A549 (cell line): Measurements from ENCODE around the gene NTM. TPM values are rescaled to one million over a fixed set of nuclear protein-coding genes. Genes with fewer than 3 reads are reported as not detected.

Source experiments
- ATAC-seq, 2 experiments: fragments of 200-7000 bp in 1 of 2; fragments of >200 bp in 1 of 2; cut with Nextera tagmentation in 1 of 2; cut with Tn5 transposase in 1 of 2; 3 replicates each; pipeline versions ENCODE4 v1.8.0 to v1.9.1; 2018 to 2020; ENCODE audit warnings: mild to moderate bottlenecking in 1 of 2, moderate library complexity in 1 of 2
- CTCF ChIA-PET: fragments of 300-600 bp; sonication (Branson Sonifier 250); formaldehyde crosslinking; extraction: SDS; loops from one replicate; lab custom pipeline; 2021; ENCODE audit warnings: antibody characterized with exemption, inconsistent platforms; lab: Yijun Ruan, JAX
- POLR2A ChIA-PET: fragments of 350-600 bp; formaldehyde crosslinking; extraction: SDS; loops from one replicate; lab custom pipeline; 2021; ENCODE audit warnings: antibody characterized with exemption, inconsistent platforms; lab: Yijun Ruan, JAX
- DNase-seq, 2 experiments: peaks; one replicate each; pipeline versions ENCODE4 v3.0.0 to v3.0.0-alpha.2; 2011 to 2016; ENCODE audit warnings: low read depth in 1 of 2, low spot score in 1 of 2
- FAIRE-seq: peaks from 2 replicates; lab custom pipeline; 2011; peaks lifted over from hg19 to GRCh38; lab: Jason Lieb, UNC
- H3K27ac ChIP-seq, 2 experiments: fragments of >200 bp; sonication (Bioruptor Twin); formaldehyde crosslinking; 3 replicates each; pipeline ENCODE4 v1.5.1; 2016 to 2017
- H3K4me1 ChIP-seq: fragments of >200 bp; sonication (Bioruptor Twin); formaldehyde crosslinking; 3 replicates; pipeline ENCODE4 v1.6.1; 2016
- H3K4me2 ChIP-seq: fragments of >200 bp; sonication (Bioruptor Twin); formaldehyde crosslinking; 3 replicates; pipeline ENCODE4 v1.6.1; 2016
- H3K4me3 ChIP-seq: fragments of >200 bp; sonication (Bioruptor Twin); formaldehyde crosslinking; 3 replicates; pipeline ENCODE4 v1.5.1; 2016
- H3K9me3 ChIP-seq: fragments of >200 bp; sonication (Bioruptor Twin); formaldehyde crosslinking; 3 replicates; pipeline ENCODE4 v1.6.1; 2016
- BHLHE40 ChIP-seq: IDR thresholded peaks from 2 replicates; pipeline ENCODE4 v1.6.1; 2012; ENCODE audit warnings: low read depth, low read length, inconsistent platforms
- CBX2 ChIP-seq: fragments of 200-600 bp; sonication (generic); IDR thresholded peaks from 2 replicates; pipeline ENCODE4 v1.6.1; 2016; ENCODE audit warnings: low read depth, mild to moderate bottlenecking, borderline replicate concordance
- CEBPB ChIP-seq, 2 experiments: fragments of >200 bp in 1 of 2; sonication (Bioruptor Twin) in 1 of 2; formaldehyde crosslinking in 1 of 2; IDR thresholded peaks; 2 replicates each; pipeline ENCODE4 v1.6.1; 2012 to 2016
- ESRRA ChIP-seq: fragments of 150-350 bp; IDR thresholded peaks from 2 replicates; pipeline ENCODE4 v1.6.1; 2014; ENCODE audit warnings: mild to moderate bottlenecking, low read length, borderline replicate concordance
- FOSB ChIP-seq: fragments of 250-450 bp; sonication (Bioruptor Pico); IDR thresholded peaks from 2 replicates; pipeline ENCODE4 v1.5.0; 2020; ENCODE audit warnings: mild to moderate bottlenecking, moderate library complexity
- FOSL2 ChIP-seq, 2 experiments: fragments of 450-650 bp in 1 of 2; fragments of >200 bp in 1 of 2; sonication (Bioruptor Twin) in 1 of 2; formaldehyde crosslinking; IDR thresholded peaks; 2 replicates each; pipeline versions ENCODE4 v1.5.0 to v1.6.1; 2016 to 2020; ENCODE audit warnings: mild to moderate bottlenecking in 1 of 2, moderate library complexity in 1 of 2
- FOXS1 ChIP-seq: fragments of 250-450 bp; sonication (Bioruptor Pico); IDR thresholded peaks from 2 replicates; pipeline ENCODE4 v1.5.0; 2020; ENCODE audit warnings: mild to moderate bottlenecking, moderate library complexity
- GATA3 ChIP-seq: IDR thresholded peaks from 2 replicates; pipeline ENCODE4 v1.6.1; 2012; ENCODE audit warnings: borderline replicate concordance
- HDAC2 ChIP-seq: fragments of 200-600 bp; sonication (generic); IDR thresholded peaks from 2 replicates; pipeline ENCODE4 v1.6.1; 2016
- HOXB5 ChIP-seq: fragments of 250-450 bp; sonication (Bioruptor Pico); IDR thresholded peaks from 2 replicates; pipeline ENCODE4 v1.5.0; 2020; ENCODE audit warnings: mild to moderate bottlenecking, moderate library complexity
- JUN ChIP-seq, 2 experiments: fragments of >200 bp; sonication (Bioruptor Twin); formaldehyde crosslinking; IDR thresholded peaks; 2 replicates in 1 of 2; 3 replicates in 1 of 2; pipeline ENCODE4 v1.6.1; 2016 to 2017
- JUNB ChIP-seq: fragments of >200 bp; sonication (Bioruptor Twin); formaldehyde crosslinking; IDR thresholded peaks from 2 replicates; pipeline ENCODE4 v1.6.1; 2016
- KDM1A ChIP-seq: fragments of 200-600 bp; sonication (generic); IDR thresholded peaks from 2 replicates; pipeline ENCODE4 v1.6.1; 2016; ENCODE audit warnings: low read depth, mild to moderate bottlenecking
- MAX ChIP-seq: IDR thresholded peaks from 2 replicates; pipeline ENCODE4 v1.6.1; 2012
- MYC ChIP-seq: IDR thresholded peaks from 2 replicates; pipeline ENCODE4 v1.6.1; 2012; ENCODE audit warnings: mild to moderate bottlenecking, inconsistent platforms, low read length, improper control_type of control experiment, borderline replicate concordance
- NFE2L2 ChIP-seq: fragments of 150-350 bp; conservative IDR thresholded peaks from 2 replicates; pipeline ENCODE4 v1.6.1; 2014; ENCODE audit warnings: low read length
- NR3C1 ChIP-seq: fragments of >200 bp; sonication (Bioruptor Twin); formaldehyde crosslinking; IDR thresholded peaks from 3 replicates; pipeline ENCODE4 v1.6.1; 2017
- PHF8 ChIP-seq: fragments of 200-600 bp; sonication (generic); IDR thresholded peaks from 2 replicates; pipeline ENCODE4 v1.6.1; 2016; ENCODE audit warnings: low read depth, mild to moderate bottlenecking, antibody characterized with exemption, moderate library complexity, borderline replicate concordance
- POLR2A ChIP-seq: IDR thresholded peaks from 2 replicates; pipeline ENCODE4 v1.6.1; 2012; ENCODE audit warnings: mild to moderate bottlenecking, low read length
- RAD21 ChIP-seq, 2 experiments: fragments of >200 bp in 1 of 2; sonication (Bioruptor Twin) in 1 of 2; formaldehyde crosslinking in 1 of 2; IDR thresholded peaks in 1 of 2; conservative IDR thresholded peaks in 1 of 2; 2 replicates in 1 of 2; 3 replicates in 1 of 2; pipeline ENCODE4 v1.6.1; 2012 to 2018; ENCODE audit warnings: inconsistent platforms in 1 of 2
- RARB ChIP-seq: fragments of 250-450 bp; sonication (Bioruptor Pico); IDR thresholded peaks from 2 replicates; pipeline ENCODE4 v1.8.0; 2021; ENCODE audit warnings: mild to moderate bottlenecking, moderate library complexity
- RFX5 ChIP-seq: fragments of 450-650 bp; IDR thresholded peaks from 2 replicates; pipeline ENCODE4 v1.7.1; 2014; ENCODE audit warnings: antibody characterized with exemption, mild to moderate bottlenecking, moderate library complexity
- SMC3 ChIP-seq: fragments of >200 bp; sonication (Bioruptor Twin); formaldehyde crosslinking; IDR thresholded peaks from 3 replicates; pipeline ENCODE4 v1.6.1; 2018; ENCODE audit warnings: inconsistent platforms
- TFCP2L1 ChIP-seq: fragments of 250-450 bp; sonication (Bioruptor Pico); IDR thresholded peaks from 2 replicates; pipeline ENCODE4 v1.5.0; 2021; ENCODE audit warnings: mild to moderate bottlenecking
- TP53 ChIP-seq: fragments of 250-450 bp; sonication (Bioruptor Pico); IDR thresholded peaks from 2 replicates; pipeline ENCODE4 v1.5.0; 2021; ENCODE audit warnings: mild to moderate bottlenecking, moderate library complexity
- USF2 ChIP-seq: fragments of 450-650 bp; IDR thresholded peaks from 2 replicates; pipeline ENCODE4 v1.6.1; 2014; ENCODE audit warnings: antibody characterized with exemption
- ZFP36 ChIP-seq: fragments of 450-650 bp; IDR thresholded peaks from 2 replicates; pipeline ENCODE4 v1.6.1; 2014; ENCODE audit warnings: borderline replicate concordance; ENCODE audit not compliant: partially characterized antibody
- WGBS: methylation state at CpG from one replicate; pipeline ENCODE4 v1.1.6; 2017; ENCODE audit errors: missing lambda C conversion rate; 5-methylcytosine and 5-hydroxymethylcytosine counted together
- polyA plus RNA-seq, 4 experiments: library from polyadenylated mRNA; depleted of rRNA in 3 of 4; stranded (reverse); fragments of >200 nt; fragmentation: RNase III in 1 of 4; extraction: RNeasy Plus Mini Kit Qiagen cat#74134 plus additional on column Dnase treatment in 1 of 4; gene quantifications; 2 replicates in 3 of 4; 3 replicates in 1 of 4; pipeline ENCODE4 v1.2.3, GENCODE V29; 2011 to 2017
- TF ChIP-seq, protein P1 (sequence below): fragments of 250-450 bp; sonication (Bioruptor Pico); IDR thresholded peaks from 2 replicates; pipeline ENCODE4 v1.5.0; 2020; ENCODE audit warnings: low read depth, mild to moderate bottlenecking, moderate library complexity
- TF ChIP-seq, protein P2 (sequence below): IDR thresholded peaks from 2 replicates; pipeline ENCODE4 v1.6.1; 2012

Gene NTM
- polyA plus RNA-seq, 2 of the 4 experiments (the other 2 are of a cell fraction) = not detected

DNA sequence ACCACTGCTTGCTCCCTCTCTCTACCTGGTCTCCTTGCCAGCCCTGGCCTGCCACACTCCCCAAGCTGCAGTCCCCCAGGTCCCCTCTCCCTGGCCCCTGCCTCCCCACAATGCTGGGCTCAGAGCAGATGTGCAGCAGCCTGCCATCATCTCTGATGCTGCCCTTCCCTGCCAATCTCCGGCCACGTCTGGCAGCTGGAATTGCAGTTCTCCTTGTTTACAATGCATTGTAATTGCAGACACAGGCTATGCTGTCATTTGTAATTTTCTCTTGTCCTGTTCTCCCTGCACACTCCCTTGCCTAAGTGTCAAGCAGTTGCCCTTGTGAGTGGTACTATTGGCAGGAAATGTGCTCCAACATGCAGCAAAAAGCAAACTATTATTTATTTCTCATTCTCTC is 222.3 kb downstream of the NTM start:
- H3K9me3 ChIP-seq = no peaks in the 10 kb centered on the region
- WGBS = 0% methylated on average over 2 of the region's 2 CpGs

DNA sequence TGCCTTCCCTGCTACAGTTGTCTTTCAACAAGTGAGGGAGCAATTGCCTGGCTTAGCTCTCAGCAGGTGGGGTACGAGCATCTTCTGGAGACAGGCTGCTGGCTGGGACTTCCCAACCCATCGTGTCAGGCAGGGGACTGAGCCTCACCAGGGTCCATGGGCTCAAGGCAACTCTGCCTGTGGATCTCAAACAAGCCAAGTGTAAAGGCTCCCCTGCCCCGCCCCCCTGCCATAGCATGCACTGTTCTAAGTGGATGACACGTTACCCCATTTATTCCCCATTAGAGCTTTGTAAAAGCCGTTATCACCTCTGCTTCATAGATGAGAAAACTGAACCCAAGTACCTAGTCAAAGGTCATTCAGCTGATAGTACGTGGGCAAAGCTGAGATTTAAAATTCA is 222.9 kb downstream of the NTM start:
- DNase-seq = no peak
- no peak for ATAC-seq
- 2% methylated on average over 6 of the region's 6 CpGs for WGBS

More for the DNA sequence above, 222.3 kb downstream of the NTM start:
- DNase-seq (no peak), ATAC-seq (no peak), FAIRE-seq (no peak)
- CTCF ChIA-PET = no interaction called here
- H3K4me2 ChIP-seq = no peak overlapping the region
- no peak overlapping the region for H3K4me3 ChIP-seq
- H3K4me1 ChIP-seq = no peaks in the 10 kb centered on the region
- no peak overlapping the region for H3K27ac ChIP-seq
- TF ChIP-seq GATA3 = no peak
- TF ChIP-seq KDM1A = no peak
- TF ChIP-seq BHLHE40 = no peak
- TF ChIP-seq SMC3 = no peak
- TF ChIP-seq USF2 = no peak
- TF ChIP-seq FOSB (CRISPR knock-in tag) = no peak
- TF ChIP-seq TFCP2L1 = no peak
- no peak for TF ChIP-seq PHF8
- TF ChIP-seq JUNB = no peak
- TF ChIP-seq HOXB5 (CRISPR knock-in tag) = no peak
- no peak for TF ChIP-seq POLR2A
- TF ChIP-seq ESRRA = no peak
- no peak for TF ChIP-seq JUN (IDR thresholded peaks at IDR 0.05)
- TF ChIP-seq FOXS1 (CRISPR knock-in tag) = no peak
- TF ChIP-seq, protein P1, sequence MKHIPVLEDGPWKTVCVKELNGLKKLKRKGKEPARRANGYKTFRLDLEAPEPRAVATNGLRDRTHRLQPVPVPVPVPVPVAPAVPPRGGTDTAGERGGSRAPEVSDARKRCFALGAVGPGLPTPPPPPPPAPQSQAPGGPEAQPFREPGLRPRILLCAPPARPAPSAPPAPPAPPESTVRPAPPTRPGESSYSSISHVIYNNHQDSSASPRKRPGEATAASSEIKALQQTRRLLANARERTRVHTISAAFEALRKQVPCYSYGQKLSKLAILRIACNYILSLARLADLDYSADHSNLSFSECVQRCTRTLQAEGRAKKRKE = no peak
- no peak for TF ChIP-seq RFX5
- TF ChIP-seq RAD21 (conservative IDR thresholded peaks at IDR 0.05 in 1 of 2, IDR thresholded peaks at IDR 0.05 in 1 of 2) = no peak
- TF ChIP-seq, protein P2, sequence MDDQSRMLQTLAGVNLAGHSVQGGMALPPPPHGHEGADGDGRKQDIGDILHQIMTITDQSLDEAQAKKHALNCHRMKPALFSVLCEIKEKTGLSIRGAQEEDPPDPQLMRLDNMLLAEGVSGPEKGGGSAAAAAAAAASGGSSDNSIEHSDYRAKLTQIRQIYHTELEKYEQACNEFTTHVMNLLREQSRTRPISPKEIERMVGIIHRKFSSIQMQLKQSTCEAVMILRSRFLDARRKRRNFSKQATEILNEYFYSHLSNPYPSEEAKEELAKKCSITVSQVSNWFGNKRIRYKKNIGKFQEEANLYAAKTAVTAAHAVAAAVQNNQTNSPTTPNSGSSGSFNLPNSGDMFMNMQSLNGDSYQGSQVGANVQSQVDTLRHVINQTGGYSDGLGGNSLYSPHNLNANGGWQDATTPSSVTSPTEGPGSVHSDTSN = no peak
- no peak for TF ChIP-seq RARB
- no peak for TF ChIP-seq NFE2L2
- POLR2A ChIA-PET = no interaction called here

More for the DNA sequence above, 222.9 kb downstream of the NTM start:
- no peak for FAIRE-seq
- Histone ChIP-seq H3K9me3 (no peaks in the 10 kb centered on the region), H3K4me1 (no peaks in the 10 kb centered on the region), H3K4me2 (no peak overlapping the region), H3K27ac (no peak overlapping the region), H3K4me3 (no peak overlapping the region)
- no peak for TF ChIP-seq KDM1A
- TF ChIP-seq RAD21 (conservative IDR thresholded peaks at IDR 0.05 in 1 of 2, IDR thresholded peaks at IDR 0.05 in 1 of 2) = no peak
- no peak for TF ChIP-seq USF2
- no peak for TF ChIP-seq HOXB5 (CRISPR knock-in tag)
- no peak for TF ChIP-seq CEBPB (IDR thresholded peaks at IDR 0.05)
- TF ChIP-seq FOSL2 (IDR thresholded peaks at IDR 0.05) = no peak
- TF ChIP-seq FOSL2 (CRISPR knock-in tag; IDR thresholded peaks at IDR 0.05) = no peak
- TF ChIP-seq HDAC2 = no peak
- no peak for TF ChIP-seq NR3C1
- TF ChIP-seq TP53 (CRISPR knock-in tag) = no peak
- no peak for TF ChIP-seq TFCP2L1
- TF ChIP-seq CBX2 = no peak
- no peak for TF ChIP-seq SMC3
- TF ChIP-seq MAX = no peak
- TF ChIP-seq MYC = no peak
- TF ChIP-seq ZFP36 = no peak
- POLR2A ChIA-PET = no interaction called here
- CTCF ChIA-PET = no interaction called here
